ENCODE measurements around the gene ESPNL.

ESPNL gene

GRCh38 chr2:238182362-238182761, 82.2 kb downstream of the ESPNL start:
- no peaks in the 10 kb centered on the region for H3F3A ChIP-seq (ENCODE audit: low read depth)
- no peak overlapping the region for H3K9ac ChIP-seq (ENCODE audit: low read depth, low read length, poor library complexity, severe bottlenecking)
- H3K4me1 ChIP-seq (ENCODE audit: insufficient read depth, low read length, poor library complexity, severe bottlenecking): peaks cover 4% of the 10 kb centered on the region
- H3K36me3 ChIP-seq (ENCODE audit: insufficient read depth, low read length): peaks cover 100% of the 10 kb centered on the region
- H3K4me2 ChIP-seq (ENCODE audit: low read depth, low read length, poor library complexity, severe bottlenecking): no peak overlapping the region
- no peaks in the 10 kb centered on the region for H3K9me2 ChIP-seq (replicated peaks; ENCODE audit: low read depth, low read length)
- no peaks in the 10 kb centered on the region for H3K27me3 ChIP-seq (ENCODE audit: insufficient read depth, low read length, poor library complexity, severe bottlenecking)
- H2AFZ ChIP-seq (ENCODE audit: low read length): no peak overlapping the region
- H3K9me3 ChIP-seq (ENCODE audit: insufficient read depth, low read depth, low read length): no peaks in the 10 kb centered on the region
- H3K79me2 ChIP-seq (ENCODE audit: insufficient read depth, low read length): no peaks in the 10 kb centered on the region; the same call in 1 of the 2 replicates
- TF ChIP-seq EZH2phosphoT487 (IDR thresholded peaks at IDR 0.05; ENCODE audit: borderline replicate concordance): no peak
- TF ChIP-seq CTCF (conservative IDR thresholded peaks at IDR 0.05; ENCODE audit: low read length): no peak
- H4K20me1 ChIP-seq (ENCODE audit: insufficient read depth, low read length, poor library complexity, severe bottlenecking): no peaks in the 10 kb centered on the region
- no peak overlapping the region for H3K4me3 ChIP-seq (ENCODE audit: low read length, poor library complexity, severe bottlenecking)
